ENCODE data around the gene TMEM212. TPM values are rescaled to one million over a fixed set of nuclear protein-coding genes. Genes with fewer than 3 reads are reported as not detected.
"Not testable (repeated sequence)": the region's sequence is repeated elsewhere in the genome, so short reads cannot be mapped to it uniquely, and the experiment has no call there.

Gene TMEM212
- total RNA-seq, 2 experiments from 2014 or later, result not detected

- POLR2A ChIA-PET, result no interaction called here
- peaks cover 8% of the 10 kb centered on the region for H3K4me1 Mint-ChIP-seq
- no peak overlapping the region for H3K4me3 Mint-ChIP-seq
- no peak overlapping the region for H3K27ac Mint-ChIP-seq
- CTCF ChIA-PET, result interaction anchor here (2.0 kb wide), 1 partner anchor 13 kb away, joined by 5 read pairs; no protein-coding TSS in a partner anchor
- no peaks in the 10 kb centered on the region for H3K9me3 Mint-ChIP-seq
- H3K27me3 Mint-ChIP-seq, result peaks cover 12% of the 10 kb centered on the region
- no peaks in the 10 kb centered on the region for H3K36me3 Mint-ChIP-seq (ENCODE audit: low read depth)
- DNase-seq, result no peak
These were observed 1.5 kb upstream of the TMEM212 start for GRCh38 chr3:171841620-171842000.

- Mint-ChIP-seq H3K9me3 (no peaks in the 10 kb centered on the region), H3K36me3 (ENCODE audit: low read depth) (no peaks in the 10 kb centered on the region), H3K4me3 (no peak overlapping the region), H3K4me1 (peaks cover 13% of the 10 kb centered on the region), H3K27me3 (peaks cover 6% of the 10 kb centered on the region), H3K27ac (no peak overlapping the region)
- CTCF ChIA-PET, result no interaction called here
- POLR2A ChIA-PET, result no interaction called here
- DNase-seq, result no peak
These were observed 1.7 kb downstream of the TMEM212 start for GRCh38 chr3:171844873-171845272.

- Mint-ChIP-seq H3K36me3 (ENCODE audit: low read depth) (no peaks in the 10 kb centered on the region), H3K27ac (no peak overlapping the region), H3K27me3 (peaks cover 5% of the 10 kb centered on the region), H3K4me3 (no peak overlapping the region), H3K4me1 (peaks cover 13% of the 10 kb centered on the region), H3K9me3 (no peaks in the 10 kb centered on the region)
- POLR2A ChIA-PET, result no interaction called here
- CTCF ChIA-PET, result no interaction called here
- DNase-seq, result no peak
These were observed 2.5 kb downstream of the TMEM212 start for GRCh38 chr3:171845481-171846284.

GRCh38 chr3:171846597-171846996 is 3.4 kb downstream of the TMEM212 start:
- no peak overlapping the region for H3K4me3 Mint-ChIP-seq
- peaks cover 9% of the 10 kb centered on the region for H3K27me3 Mint-ChIP-seq
- ChIA-PET CTCF (no interaction called here), POLR2A (no interaction called here)
- H3K36me3 Mint-ChIP-seq (ENCODE audit: low read depth), result no peaks in the 10 kb centered on the region
- H3K9me3 Mint-ChIP-seq, result no peaks in the 10 kb centered on the region
- H3K27ac Mint-ChIP-seq, result no peak overlapping the region
- no peak for DNase-seq
- H3K4me1 Mint-ChIP-seq, result peaks cover 13% of the 10 kb centered on the region

- ChIA-PET CTCF (no interaction called here), POLR2A (no interaction called here)
- peaks cover 8% of the 10 kb centered on the region for H3K27me3 Mint-ChIP-seq
- no peaks in the 10 kb centered on the region for H3K9me3 Mint-ChIP-seq
- H3K4me1 Mint-ChIP-seq, result peaks cover 13% of the 10 kb centered on the region
- H3K4me3 Mint-ChIP-seq, result no peak overlapping the region
- no peaks in the 10 kb centered on the region for H3K36me3 Mint-ChIP-seq (ENCODE audit: low read depth)
- no peak overlapping the region for H3K27ac Mint-ChIP-seq
- DNase-seq, result no peak
These were observed 4.0 kb downstream of the TMEM212 start for GRCh38 chr3:171847133-171847532.

GRCh38 chr3:171847595-171848259 is 4.6 kb downstream of the TMEM212 start:
- DNase-seq, result no peak
- H3K4me1 Mint-ChIP-seq, result peaks cover 13% of the 10 kb centered on the region
- no peaks in the 10 kb centered on the region for H3K9me3 Mint-ChIP-seq
- ChIA-PET POLR2A (no interaction called here), CTCF (no interaction called here)
- peaks cover 8% of the 10 kb centered on the region for H3K27me3 Mint-ChIP-seq
- no peaks in the 10 kb centered on the region for H3K36me3 Mint-ChIP-seq (ENCODE audit: low read depth)
- H3K27ac Mint-ChIP-seq, result no peak overlapping the region
- no peak overlapping the region for H3K4me3 Mint-ChIP-seq

GRCh38 chr3:171849617-171850319 is 6.6 kb downstream of the TMEM212 start:
- Mint-ChIP-seq H3K9me3 (peaks cover 10% of the 10 kb centered on the region), H3K4me3 (no peak overlapping the region), H3K27me3 (peaks cover 11% of the 10 kb centered on the region), H3K36me3 (ENCODE audit: low read depth) (peaks cover 2% of the 10 kb centered on the region), H3K4me1 (peaks cover 13% of the 10 kb centered on the region), H3K27ac (no peak overlapping the region)
- no peak for DNase-seq
- ChIA-PET CTCF (no interaction called here), POLR2A (interaction anchor here (0.8 kb wide), 1 partner anchor 28 kb away, joined by 3 read pairs; no protein-coding TSS in a partner anchor)

- no peak for DNase-seq
- Mint-ChIP-seq H3K4me3 (no peak overlapping the region), H3K9me3 (peaks cover 10% of the 10 kb centered on the region), H3K27me3 (peaks cover 11% of the 10 kb centered on the region), H3K27ac (no peak overlapping the region), H3K36me3 (ENCODE audit: low read depth) (peaks cover 2% of the 10 kb centered on the region), H3K4me1 (peaks cover 13% of the 10 kb centered on the region)
- CTCF ChIA-PET, result no interaction called here
- POLR2A ChIA-PET, result interaction anchor here (0.8 kb wide), 1 partner anchor 28 kb away, joined by 3 read pairs; no protein-coding TSS in a partner anchor
These were observed 7.3 kb downstream of the TMEM212 start for GRCh38 chr3:171850320-171850959.

- H3K4me3 Mint-ChIP-seq, result no peak overlapping the region
- DNase-seq, result no peak
- ChIA-PET CTCF (no interaction called here), POLR2A (no interaction called here)
- peaks cover 9% of the 10 kb centered on the region for H3K4me1 Mint-ChIP-seq
- peaks cover 10% of the 10 kb centered on the region for H3K9me3 Mint-ChIP-seq
- H3K36me3 Mint-ChIP-seq (ENCODE audit: low read depth), result peaks cover 2% of the 10 kb centered on the region
- H3K27ac Mint-ChIP-seq, result no peak overlapping the region
- H3K27me3 Mint-ChIP-seq, result peaks cover 11% of the 10 kb centered on the region
These were observed 8.0 kb downstream of the TMEM212 start for GRCh38 chr3:171850960-171851659.

- H3K4me1 Mint-ChIP-seq, result peaks cover 5% of the 10 kb centered on the region
- ChIA-PET CTCF (no interaction called here), POLR2A (no interaction called here)
- no peak overlapping the region for H3K27ac Mint-ChIP-seq
- DNase-seq, result no peak
- peaks cover 10% of the 10 kb centered on the region for H3K9me3 Mint-ChIP-seq
- H3K36me3 Mint-ChIP-seq (ENCODE audit: low read depth), result peaks cover 2% of the 10 kb centered on the region
- peaks cover 13% of the 10 kb centered on the region for H3K27me3 Mint-ChIP-seq
- no peak overlapping the region for H3K4me3 Mint-ChIP-seq
These were observed 8.5 kb downstream of the TMEM212 start for GRCh38 chr3:171851660-171852058.

- H3K36me3 Mint-ChIP-seq (ENCODE audit: low read depth), result peaks cover 2% of the 10 kb centered on the region
- no peaks in the 10 kb centered on the region for H3K4me1 Mint-ChIP-seq
- POLR2A ChIA-PET, result no interaction called here
- H3K27me3 Mint-ChIP-seq, result peaks cover 13% of the 10 kb centered on the region
- CTCF ChIA-PET, result no interaction called here
- H3K4me3 Mint-ChIP-seq, result no peak overlapping the region
- H3K27ac Mint-ChIP-seq, result no peak overlapping the region
- peaks cover 10% of the 10 kb centered on the region for H3K9me3 Mint-ChIP-seq
- no peak for DNase-seq
These were observed 11.6 kb downstream of the TMEM212 start for GRCh38 chr3:171854649-171855305.

- H3K27ac Mint-ChIP-seq; H3K36me3 Mint-ChIP-seq (ENCODE audit: low read depth); H3K4me1 Mint-ChIP-seq; H3K9me3 Mint-ChIP-seq; H3K4me3 Mint-ChIP-seq; POLR2A ChIA-PET; CTCF ChIA-PET; H3K27me3 Mint-ChIP-seq; DNase-seq: not testable (repeated sequence)
These were observed 15.6 kb downstream of the TMEM212 start for GRCh38 chr3:171858770-171859169.

All from activated CD4-positive, alpha-beta memory T cell treated with anti-CD3 and anti-CD28 coated beads, Interleukin-2, amount 10 ng/mL, durations not matched to agents 7 days and 5 days (primary cell).